ENCODE data around the gene OR52N5. TPM values are rescaled to one million over a fixed set of nuclear protein-coding genes. Genes with fewer than 3 reads are reported as not detected.

Gene OR52N5
- not detected for polyA plus RNA-seq (2012; ENCODE audit: insufficient read depth, insufficient read length)

DNA sequence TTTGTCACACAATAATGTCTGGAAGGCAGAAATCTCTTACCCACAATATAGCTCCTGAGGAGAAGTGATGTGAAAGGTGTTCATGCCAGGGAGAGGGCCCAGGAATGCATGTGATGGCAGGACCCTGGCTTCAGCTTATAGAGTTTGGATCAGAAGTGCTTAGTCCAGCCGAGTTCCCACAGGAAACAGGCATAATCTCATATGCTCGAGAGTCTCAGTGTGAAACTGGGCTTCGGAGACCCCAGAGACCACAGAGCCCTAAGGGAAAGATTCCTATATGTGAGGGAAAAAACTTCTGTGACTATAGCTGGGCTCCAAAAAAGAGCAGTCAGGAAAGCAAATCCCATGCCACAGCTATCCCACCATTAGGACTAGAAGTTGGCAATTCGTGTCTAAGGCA lies at the start of gene OR52N5:
Gene OR52N5, minus strand, starts transcription at position 101 of the 400 bp plus-strand sequence. CDS start 4,721 bp downstream, outside the sequence.
- no peak within 1 kb of the TSS for H3K4me3 ChIP-seq (ENCODE audit: low read length)
- no peak for DNase-seq (ENCODE audit: low read depth, low spot score)

DNA sequence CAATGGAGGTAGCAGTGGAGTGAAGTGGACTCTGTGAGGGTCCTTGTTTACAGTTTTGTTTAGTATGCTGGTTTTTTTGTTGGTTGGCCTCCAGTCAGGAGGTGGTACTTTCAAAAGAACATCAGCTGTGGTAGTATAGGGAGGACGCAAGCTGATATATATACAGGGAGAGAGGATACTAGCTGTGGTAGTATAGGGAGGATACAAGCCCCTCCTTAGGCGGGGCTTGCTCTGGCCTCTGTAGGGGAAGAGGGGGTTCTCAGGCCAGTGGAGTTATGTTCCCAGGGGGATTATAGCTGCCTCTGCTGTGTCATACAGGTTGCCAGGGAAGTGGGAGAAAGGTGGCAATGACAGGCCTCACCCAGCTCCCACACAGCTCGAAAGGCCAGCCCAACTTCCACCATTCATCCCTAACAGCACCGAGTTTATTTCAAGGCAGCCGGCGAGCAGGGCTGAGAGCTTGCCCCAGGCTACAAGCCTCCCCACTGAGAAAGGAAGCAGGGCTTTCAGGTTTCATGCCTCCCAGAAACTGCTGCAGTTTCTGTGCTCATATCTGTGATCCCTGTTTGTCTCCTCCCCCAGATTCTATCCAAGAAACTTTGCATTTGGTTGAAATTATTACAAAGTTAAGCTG lies 48.2 kb upstream of the OR52N5 start:
- no peak overlapping the region for H3K4me3 ChIP-seq (ENCODE audit: low read length)
- DNase-seq (ENCODE audit: low read depth, low spot score) = no peak

DNA sequence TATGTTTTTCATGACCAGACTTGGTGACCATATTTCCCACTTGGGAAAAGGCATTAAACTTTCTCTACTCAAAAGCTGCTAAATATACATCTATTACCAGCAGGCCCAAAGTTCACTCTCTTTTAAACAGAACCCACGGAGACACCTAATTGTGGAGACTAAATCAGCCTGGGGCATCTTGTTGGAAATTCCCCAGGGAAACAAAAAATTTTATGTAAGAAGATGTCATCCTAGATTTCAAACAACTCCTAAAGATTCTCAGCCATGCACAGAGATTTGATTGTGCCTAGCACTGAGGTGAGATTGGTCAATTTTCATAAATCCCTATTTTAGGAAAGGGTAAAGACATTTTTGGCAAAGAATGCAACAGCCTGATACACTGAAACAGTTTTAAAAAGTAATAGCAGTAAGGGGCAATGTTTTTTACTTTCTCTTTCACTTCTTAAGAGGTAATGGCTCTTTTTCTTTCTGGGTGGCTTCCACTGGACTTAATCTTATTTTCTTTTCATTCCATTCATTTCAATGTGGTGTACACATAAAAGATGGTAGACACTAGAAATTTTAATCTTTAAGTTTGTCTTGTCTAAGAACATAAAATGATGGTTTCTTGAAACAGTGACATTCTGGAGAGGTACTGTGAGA lies 35.2 kb upstream of the OR52N5 start:
- no peak overlapping the region for H3K4me3 ChIP-seq (ENCODE audit: low read length)
- DNase-seq (ENCODE audit: low read depth, low spot score) = no peak

DNA sequence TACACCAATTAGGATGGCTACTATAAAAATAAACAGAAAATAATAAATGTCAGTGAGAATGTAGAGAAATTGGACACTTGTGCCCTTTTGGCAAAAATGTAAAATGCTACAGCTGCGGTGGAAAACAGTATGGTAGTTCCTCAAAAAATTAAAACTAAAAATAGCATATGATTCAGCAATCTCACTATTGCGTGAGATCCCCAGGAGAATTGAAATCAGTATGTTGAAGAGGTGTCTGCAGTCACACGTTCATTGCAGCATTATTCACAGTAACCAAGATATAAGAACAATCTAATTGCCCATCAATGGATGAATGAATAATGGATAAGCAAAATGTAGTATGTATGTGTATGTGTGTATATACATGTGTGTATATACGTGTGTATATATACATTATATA lies 32.4 kb upstream of the OR52N5 start:
- H3K4me3 ChIP-seq (ENCODE audit: low read length) = no peak overlapping the region
- DNase-seq (ENCODE audit: low read depth, low spot score) = no peak

DNA sequence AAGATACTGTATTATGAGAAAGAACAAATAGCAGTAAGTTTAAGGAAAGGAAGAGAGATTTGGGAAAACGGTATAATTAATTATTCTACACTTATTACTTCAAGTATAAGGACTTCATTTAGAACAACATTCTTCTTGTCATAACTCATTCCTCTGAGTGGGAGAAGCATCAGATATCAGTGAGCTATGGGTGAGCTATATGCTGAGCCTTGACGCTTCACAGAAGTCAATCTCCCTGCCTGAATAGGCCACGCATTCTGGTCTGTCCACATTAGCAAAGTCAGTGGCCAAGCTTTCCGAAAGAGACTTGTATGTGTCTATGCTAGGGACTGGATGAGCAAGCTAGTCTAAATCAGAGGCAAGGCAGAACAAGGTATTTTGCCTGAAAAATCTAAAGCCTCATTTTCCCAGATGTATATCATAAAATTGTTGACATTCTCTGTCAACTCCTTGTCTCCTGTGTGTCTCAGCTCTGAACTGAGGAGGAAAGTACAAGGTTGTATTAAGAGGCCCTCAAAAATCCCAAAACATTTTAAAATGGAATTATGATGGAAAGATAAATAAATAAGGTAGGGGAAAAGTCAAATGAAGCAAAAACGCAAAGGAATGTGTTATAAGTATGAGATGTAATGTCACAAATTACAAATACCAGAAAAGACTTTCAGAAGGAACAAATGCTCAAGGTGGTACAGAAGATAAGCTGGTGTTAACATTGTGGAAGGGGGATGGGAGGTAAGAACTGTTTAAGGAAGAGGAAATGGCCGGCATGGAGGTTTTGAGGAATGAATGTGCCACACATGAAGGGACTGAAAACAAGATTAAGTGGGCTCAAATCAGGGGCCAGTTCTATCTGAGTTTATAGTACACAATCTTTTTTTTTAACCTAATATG lies 27.0 kb upstream of the OR52N5 start:
- H3K4me3 ChIP-seq (ENCODE audit: low read length) = no peak overlapping the region
- no peak for DNase-seq (ENCODE audit: low read depth, low spot score)

DNA sequence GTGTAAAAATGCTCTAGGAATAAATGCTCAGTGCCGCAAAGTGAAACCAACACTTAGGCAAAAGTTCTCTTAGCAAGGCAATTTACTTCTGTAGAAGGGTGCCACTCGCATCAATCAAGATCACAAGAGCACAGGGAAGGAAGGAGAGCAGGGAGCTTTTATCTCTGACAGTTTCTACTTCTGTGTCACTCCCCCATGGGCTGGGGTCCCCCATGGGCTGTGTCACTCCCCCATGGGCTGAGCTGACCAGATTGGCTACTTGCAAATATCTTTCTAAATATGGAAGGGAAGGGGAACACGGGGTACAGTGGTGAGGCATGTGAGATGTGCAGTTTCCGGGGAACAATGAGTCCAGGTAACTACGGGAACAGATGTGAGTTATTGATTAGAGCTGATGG lies 26.0 kb upstream of the OR52N5 start:
- peak overlapping the region; percentile 55 for H3K4me3 ChIP-seq (ENCODE audit: low read length)
- DNase-seq (ENCODE audit: low read depth, low spot score) = peak; percentile 12

DNA sequence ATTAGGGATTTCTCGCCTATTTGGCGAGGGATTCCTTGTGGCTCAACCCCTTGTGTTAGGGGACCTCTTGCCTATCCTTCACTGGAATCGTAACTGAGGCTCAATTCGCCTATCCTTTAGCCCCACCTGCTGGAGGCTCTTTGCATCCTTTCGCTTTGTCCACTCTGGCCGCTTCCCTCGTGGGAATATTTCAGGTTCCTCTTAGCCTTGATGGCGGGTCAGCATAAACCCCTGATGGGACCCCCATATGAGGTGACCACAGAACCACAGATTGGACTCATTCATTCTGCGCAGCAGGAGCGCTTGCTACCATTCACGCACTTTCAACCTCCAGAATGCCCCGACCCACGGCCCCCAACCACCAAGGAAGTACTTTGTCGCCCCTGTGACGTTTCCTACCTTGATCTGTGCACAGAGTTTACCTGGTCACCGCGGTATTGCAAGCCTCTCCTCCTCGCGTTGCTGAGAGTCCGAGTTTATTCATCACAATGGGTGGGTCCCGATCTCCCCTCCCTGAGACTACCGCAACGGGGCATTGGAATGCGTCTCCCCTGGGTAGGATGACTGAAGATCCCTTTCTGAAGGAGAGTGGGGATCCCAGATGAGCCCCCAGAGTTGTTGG lies 25.5 kb upstream of the OR52N5 start, which contains the start of gene OR52N2:
Gene OR52N2, plus strand, starts transcription at position 425 of the 622 bp plus-strand sequence. CDS start 11,412 bp downstream, outside the sequence.
- DNase-seq (ENCODE audit: low read depth, low spot score) = peak; percentile 60
- peak within 1 kb of the TSS; percentile 55 for H3K4me3 ChIP-seq (ENCODE audit: low read length)

DNA sequence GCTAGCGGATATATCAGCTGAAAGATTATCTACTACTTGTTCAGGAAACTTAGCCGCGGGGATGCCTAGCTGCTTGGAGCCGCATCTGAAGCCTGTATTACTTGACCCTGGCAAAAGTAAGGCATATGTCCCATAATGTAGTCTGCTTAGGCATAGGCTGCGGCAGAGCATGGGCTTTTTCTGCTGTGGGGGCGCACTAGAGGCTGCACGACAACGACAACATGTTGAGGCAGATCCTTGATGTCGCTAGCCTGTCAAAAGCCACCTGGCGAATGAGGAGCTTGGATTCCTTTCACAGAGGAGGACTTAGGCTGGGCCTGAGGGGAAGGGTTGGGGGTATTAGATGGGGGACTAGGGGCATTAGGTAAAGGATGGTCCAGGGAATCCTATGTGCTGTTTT lies 24.4 kb upstream of the OR52N5 start:
- no peak overlapping the region for H3K4me3 ChIP-seq (ENCODE audit: low read length)
- no peak for DNase-seq (ENCODE audit: low read depth, low spot score)

DNA sequence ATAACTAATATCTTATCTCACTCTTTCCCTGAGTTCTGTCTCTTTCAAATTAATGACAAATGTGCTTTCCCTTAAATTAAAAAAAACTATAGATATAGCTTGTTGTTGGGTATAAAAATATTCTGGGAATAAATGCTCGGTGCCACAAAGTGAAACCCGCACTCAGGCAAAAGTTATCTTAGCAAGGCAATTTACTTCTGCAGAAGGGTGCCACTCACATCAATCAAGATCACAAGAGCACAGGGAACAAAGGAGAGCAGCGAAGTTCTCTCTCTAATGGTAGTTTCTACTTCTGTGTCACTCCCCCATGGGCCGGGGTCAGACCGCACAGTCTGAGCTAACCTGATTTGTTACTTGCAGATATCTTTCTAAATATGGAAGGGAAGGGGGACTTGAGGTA lies 20.8 kb upstream of the OR52N5 start:
- DNase-seq (ENCODE audit: low read depth, low spot score) = no peak
- no peak overlapping the region for H3K4me3 ChIP-seq (ENCODE audit: low read length)

DNA sequence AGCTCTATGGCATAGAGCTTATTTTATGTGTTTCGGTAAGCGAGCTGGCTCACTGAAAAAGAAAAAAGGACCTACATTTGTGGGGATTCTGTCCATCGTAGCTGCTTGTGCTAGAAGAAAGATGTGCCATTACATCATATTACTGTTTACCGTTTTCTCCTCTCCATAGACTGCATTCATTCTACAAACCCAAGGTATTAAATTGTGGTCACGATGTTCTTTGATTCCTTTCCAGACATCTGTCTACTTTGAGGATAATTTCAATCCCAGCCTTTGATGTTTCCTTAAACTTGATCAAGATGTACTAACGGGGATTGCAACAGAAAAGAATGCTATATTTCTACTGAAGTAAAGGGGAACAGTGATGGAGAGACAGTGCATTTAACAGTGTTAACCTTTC lies 13.4 kb upstream of the OR52N5 start:
- H3K4me3 ChIP-seq (ENCODE audit: low read length) = no peak overlapping the region
- DNase-seq (ENCODE audit: low read depth, low spot score) = no peak

DNA sequence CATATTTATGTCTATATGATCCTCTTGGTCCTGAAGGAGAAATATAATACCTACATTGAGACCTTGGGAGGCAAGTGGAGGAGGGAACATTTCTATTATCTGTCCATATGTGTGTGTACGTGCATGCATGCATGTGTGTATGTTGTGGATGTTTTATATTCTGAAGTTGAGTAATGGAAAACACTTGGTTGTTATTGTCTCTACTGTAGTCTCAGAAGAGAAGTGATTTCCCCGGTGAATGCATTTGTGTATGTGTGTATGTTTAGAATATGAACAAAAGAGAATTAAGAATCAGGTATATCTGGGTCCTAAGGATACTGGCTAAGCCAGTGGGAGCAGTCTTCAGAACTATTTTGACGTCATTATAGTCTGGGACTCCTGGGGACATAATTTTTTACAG lies 8.0 kb upstream of the OR52N5 start, which contains the start of gene OR52N1:
Gene OR52N1, minus strand, starts transcription at position 101 of the 400 bp plus-strand sequence. CDS start 2,449 bp downstream, outside the sequence.
- no peak for DNase-seq (ENCODE audit: low read depth, low spot score)
- no peak within 1 kb of the TSS for H3K4me3 ChIP-seq (ENCODE audit: low read length)

DNA sequence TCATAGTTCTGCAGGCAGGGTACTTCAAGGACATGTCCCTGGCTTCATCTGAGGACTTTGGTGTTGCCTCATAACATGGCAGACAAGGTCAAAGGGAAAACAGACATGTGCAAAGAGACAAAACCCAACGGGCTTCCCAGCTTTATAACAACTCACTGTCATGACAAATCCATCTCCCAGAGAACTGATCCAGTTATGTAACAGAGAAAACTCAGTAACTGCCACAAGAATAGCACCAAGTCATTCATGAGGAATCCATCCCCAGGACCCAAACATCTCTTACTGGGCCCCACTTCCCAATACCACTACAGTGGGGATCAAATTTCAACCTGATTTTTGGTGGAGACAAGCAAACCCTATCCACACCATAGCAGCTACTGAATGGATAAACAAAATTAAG lies 16.1 kb downstream of the OR52N5 start:
- H3K4me3 ChIP-seq (ENCODE audit: low read length) = no peak overlapping the region
- DNase-seq (ENCODE audit: low read depth, low spot score) = no peak

DNA sequence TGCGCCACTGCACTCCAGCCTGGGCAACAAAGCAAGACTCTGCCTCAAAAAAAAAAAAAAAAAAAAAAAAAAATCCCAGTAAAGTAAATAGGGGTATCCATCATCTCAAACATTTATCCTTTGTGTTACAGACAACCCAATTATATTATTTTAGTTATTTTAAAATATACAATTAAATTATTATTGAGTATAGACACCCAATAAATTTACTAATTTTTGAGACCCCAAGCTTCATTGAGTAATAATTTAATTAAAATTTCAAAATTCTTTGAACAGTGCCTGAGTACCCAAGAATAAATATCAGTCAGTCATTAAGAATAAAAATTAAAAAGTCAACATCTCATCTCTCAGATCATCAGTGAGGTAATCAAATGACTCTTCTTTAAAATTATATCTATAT lies 29.2 kb downstream of the OR52N5 start, which contains the start of gene OR52N4:
Gene OR52N4, plus strand, starts transcription at position 301 of the 400 bp plus-strand sequence. CDS start 498 bp downstream, outside the sequence.
- no peak within 1 kb of the TSS for H3K4me3 ChIP-seq (ENCODE audit: low read length)
- no peak for DNase-seq (ENCODE audit: low read depth, low spot score)

DNA sequence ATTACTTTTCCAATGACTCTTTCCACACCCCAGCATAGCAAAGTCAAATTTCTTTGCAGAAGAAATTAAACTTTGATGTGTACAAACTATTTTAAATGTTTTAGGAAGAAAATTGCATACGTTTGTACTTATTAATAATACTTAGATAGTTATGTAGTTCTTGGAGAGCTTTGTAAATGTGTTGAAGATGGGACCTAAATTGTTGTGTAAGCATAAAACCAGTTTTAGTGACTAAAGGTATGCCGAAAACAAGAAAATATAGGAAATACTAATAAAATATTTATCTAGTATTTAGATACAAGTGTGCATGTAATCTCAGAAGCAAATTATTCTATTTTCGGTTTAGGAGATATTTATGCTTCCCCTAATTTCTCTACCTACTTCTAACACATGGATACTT lies 33.3 kb downstream of the OR52N5 start:
- DNase-seq (ENCODE audit: low read depth, low spot score) = no peak

DNA sequence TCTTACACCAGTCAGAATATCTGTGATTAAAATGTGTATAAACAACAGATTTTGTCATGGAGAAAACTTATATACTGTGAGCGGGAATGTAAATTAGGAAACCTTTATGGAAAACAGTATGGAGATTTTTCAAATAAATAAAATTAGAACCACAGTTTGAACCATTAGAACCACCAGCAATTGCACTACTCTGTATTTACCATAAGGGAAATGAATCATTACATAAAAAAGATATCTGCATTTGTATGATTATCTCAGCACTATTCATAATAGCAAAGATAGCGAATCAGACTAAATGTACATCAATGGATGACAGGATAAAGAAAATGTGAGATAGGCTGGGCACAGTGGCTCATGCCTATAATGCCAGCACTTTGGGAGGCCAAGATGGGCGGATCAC lies 36.5 kb downstream of the OR52N5 start:
- no peak for DNase-seq (ENCODE audit: low read depth, low spot score)
- H3K4me3 ChIP-seq (ENCODE audit: low read length) = no peak overlapping the region

More for the DNA sequence above, 33.3 kb downstream of the OR52N5 start:
- no peak overlapping the region for H3K4me3 ChIP-seq (ENCODE audit: low read length)

DNA sequence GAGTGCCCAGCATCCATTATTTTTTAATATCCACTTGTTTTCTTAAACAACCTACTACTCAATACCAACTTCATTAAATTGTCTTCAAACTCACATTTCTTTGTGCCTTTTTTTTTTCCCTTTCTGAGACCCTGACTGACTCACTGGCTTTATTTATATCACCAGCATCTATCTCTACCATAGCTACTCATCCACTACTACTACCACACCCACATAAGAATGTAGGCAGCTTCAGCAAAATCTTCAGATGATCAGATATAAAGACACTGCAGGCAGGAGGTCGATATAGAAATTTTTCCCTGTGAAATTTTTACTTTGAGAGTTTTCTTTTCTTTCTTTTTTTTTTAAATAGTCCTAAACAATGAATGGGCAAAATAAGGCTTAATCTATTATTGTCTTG lies 44.7 kb downstream of the OR52N5 start:
- no peak overlapping the region for H3K4me3 ChIP-seq (ENCODE audit: low read length)
- no peak for DNase-seq (ENCODE audit: low read depth, low spot score)

DNA sequence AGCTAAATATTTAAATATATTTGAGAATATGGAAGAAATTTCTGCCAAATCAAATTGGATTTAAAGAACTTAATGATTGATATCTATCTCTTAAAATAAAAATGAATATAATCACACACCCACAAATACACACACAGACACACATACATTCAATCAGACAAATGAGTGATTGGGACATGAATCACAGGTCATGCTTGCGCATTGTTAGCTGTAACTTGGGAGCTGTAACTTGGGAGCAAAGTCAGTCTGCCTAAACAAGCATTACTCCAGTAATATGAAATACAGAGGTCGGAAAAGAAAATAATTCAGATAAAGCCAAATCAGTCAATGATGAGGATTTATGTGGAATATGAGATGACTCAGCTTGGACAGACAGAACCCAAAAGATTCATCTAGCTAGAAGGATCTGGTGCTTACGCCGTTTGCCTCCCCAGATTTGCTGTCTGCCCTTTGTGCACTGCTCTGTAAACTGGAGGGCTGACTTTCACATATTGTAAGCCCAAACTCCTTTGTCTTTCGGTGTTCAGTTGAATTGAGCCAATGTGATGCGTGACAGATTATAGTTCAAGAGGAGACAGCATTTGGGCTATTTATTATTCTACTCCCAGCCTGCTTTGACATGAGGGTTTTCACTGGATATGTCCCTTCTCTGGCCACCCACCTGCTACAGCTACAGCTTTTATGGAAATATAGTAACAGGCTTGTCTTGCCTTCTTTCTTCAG lies 45.3 kb downstream of the OR52N5 start:
- DNase-seq (ENCODE audit: low read depth, low spot score) = no peak
- H3K4me3 ChIP-seq (ENCODE audit: low read length) = no peak overlapping the region

DNA sequence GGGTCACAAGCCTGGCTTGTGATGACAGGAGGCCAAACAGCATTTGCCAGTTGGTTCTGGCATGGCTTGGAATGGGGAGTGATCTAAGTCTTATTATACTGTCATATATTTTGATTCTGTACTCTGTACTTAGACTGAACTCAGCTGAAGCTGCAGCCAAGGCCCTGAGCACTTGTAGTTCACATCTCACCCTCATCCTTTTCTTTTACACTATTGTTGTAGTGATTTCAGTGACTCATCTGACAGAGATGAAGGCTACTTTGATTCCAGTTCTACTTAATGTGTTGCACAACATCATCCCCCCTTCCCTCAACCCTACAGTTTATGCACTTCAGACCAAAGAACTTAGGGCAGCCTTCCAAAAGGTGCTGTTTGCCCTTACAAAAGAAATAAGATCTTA lies 46.1 kb downstream of the OR52N5 start:
- H3K4me3 ChIP-seq (ENCODE audit: low read length) = no peak overlapping the region
- no peak for DNase-seq (ENCODE audit: low read depth, low spot score)

DNA sequence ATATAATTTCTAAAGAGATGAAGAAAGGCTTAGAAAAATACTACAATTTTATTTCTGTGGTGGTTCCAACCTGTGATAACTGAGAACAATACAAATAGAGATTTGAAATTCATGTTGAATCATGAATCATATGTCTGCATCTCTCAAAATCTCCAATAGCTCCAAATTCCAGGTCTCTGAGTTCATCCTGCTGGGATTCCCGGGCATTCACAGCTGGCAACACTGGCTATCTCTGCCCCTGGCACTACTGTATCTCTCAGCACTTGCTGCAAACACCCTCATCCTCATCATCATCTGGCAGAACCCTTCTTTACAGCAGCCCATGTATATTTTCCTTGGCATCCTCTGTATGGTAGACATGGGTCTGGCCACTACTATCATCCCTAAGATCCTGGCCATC lies 46.8 kb downstream of the OR52N5 start, which contains the start of gene OR56B1:
Gene OR56B1, plus strand, starts transcription at position 53 of the 400 bp plus-strand sequence. Its CDS starts 69 bp downstream, at position 122.
- DNase-seq (ENCODE audit: low read depth, low spot score) = no peak
- H3K4me3 ChIP-seq (ENCODE audit: low read length) = no peak within 1 kb of the TSS
